ENCODE results near the gene SNU13. TPM values are rescaled to one million over a fixed set of nuclear protein-coding genes. Genes with fewer than 3 reads are reported as not detected.

The SNU13 gene
- total RNA-seq, 3 donors from 2014 or later (not counting 1 experiment from before 2014, with no cell fraction given), result 100.0 to 106 (median 101) TPM

- Mint-ChIP-seq H3K4me3 (no peak overlapping the region), H3K36me3 (peaks cover 11% of the 10 kb centered on the region), H3K4me1 (no peaks in the 10 kb centered on the region), H3K27ac (no peak overlapping the region), H3K27me3 (ENCODE audit: low read depth in 2 of 2) (no peaks in the 10 kb centered on the region), H3K9me3 (no peaks in the 10 kb centered on the region)
- H3K9me3 ChIP-seq (ENCODE audit: control insufficient read depth, insufficient read depth, low read length), result no peaks in the 10 kb centered on the region
- H3K4me1 ChIP-seq (ENCODE audit: control insufficient read depth, insufficient read depth, low read length), result no peaks in the 10 kb centered on the region
- WGBS (ENCODE audit: insufficient coverage), result 94% methylated on average over 5 of the region's 5 CpGs
- ATAC-seq (no peak), DNase-seq (no peak)
- intact Hi-C loops (cut with micrococcal nuclease), result no loop called here
- H3K36me3 ChIP-seq (ENCODE audit: control insufficient read depth, insufficient read depth, low read length), result peaks cover 86% of the 10 kb centered on the region
- TF ChIP-seq, protein P1, sequence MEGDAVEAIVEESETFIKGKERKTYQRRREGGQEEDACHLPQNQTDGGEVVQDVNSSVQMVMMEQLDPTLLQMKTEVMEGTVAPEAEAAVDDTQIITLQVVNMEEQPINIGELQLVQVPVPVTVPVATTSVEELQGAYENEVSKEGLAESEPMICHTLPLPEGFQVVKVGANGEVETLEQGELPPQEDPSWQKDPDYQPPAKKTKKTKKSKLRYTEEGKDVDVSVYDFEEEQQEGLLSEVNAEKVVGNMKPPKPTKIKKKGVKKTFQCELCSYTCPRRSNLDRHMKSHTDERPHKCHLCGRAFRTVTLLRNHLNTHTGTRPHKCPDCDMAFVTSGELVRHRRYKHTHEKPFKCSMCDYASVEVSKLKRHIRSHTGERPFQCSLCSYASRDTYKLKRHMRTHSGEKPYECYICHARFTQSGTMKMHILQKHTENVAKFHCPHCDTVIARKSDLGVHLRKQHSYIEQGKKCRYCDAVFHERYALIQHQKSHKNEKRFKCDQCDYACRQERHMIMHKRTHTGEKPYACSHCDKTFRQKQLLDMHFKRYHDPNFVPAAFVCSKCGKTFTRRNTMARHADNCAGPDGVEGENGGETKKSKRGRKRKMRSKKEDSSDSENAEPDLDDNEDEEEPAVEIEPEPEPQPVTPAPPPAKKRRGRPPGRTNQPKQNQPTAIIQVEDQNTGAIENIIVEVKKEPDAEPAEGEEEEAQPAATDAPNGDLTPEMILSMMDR (IDR thresholded peaks at IDR 0.05), result no peak
- H3K4me3 ChIP-seq (ENCODE audit: low read length), result no peak overlapping the region
- H3K27me3 ChIP-seq (ENCODE audit: control insufficient read depth, insufficient read depth, low read length), result no peaks in the 10 kb centered on the region
- H3K27ac ChIP-seq (ENCODE audit: low read length), result no peak overlapping the region
These were observed 32.1 kb downstream of the SNU13 start for GRCh38 chr22:41656556-41656955.

DNA sequence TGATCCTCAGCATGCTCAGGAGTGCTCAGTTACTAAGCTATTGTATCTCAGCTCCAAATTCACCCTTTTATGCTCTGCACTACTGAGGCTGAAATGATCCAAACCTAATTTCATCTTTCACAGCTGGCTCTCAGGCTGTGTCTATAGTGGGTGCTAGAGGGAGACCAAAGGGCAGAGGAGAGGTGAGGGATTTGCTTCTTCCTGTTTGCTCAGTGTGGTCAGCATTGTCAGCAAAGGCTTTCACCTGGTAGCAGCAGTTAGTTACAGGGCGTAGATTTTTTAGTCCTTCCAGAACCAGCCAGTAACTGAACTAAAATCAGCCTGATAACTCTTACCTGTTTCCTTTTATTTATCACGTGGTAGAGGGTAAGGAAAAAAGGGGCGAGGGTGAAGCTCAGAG, 34.3 kb downstream of the SNU13 start:
- Histone ChIP-seq H3K4me3 (ENCODE audit: low read length) (no peak overlapping the region), H3K27ac (ENCODE audit: low read length) (no peak overlapping the region), H3K4me1 (ENCODE audit: control insufficient read depth, insufficient read depth, low read length) (no peaks in the 10 kb centered on the region), H3K27me3 (ENCODE audit: control insufficient read depth, insufficient read depth, low read length) (no peaks in the 10 kb centered on the region), H3K9me3 (ENCODE audit: control insufficient read depth, insufficient read depth, low read length) (no peaks in the 10 kb centered on the region), H3K36me3 (ENCODE audit: control insufficient read depth, insufficient read depth, low read length) (peaks cover 79% of the 10 kb centered on the region)
- no peaks in the 10 kb centered on the region for H3K27me3 Mint-ChIP-seq (ENCODE audit: low read depth in 2 of 2)
- no peak overlapping the region for H3K4me3 Mint-ChIP-seq
- H3K27ac Mint-ChIP-seq, result no peak overlapping the region
- intact Hi-C loops (cut with micrococcal nuclease), result no loop called here
- no peaks in the 10 kb centered on the region for H3K9me3 Mint-ChIP-seq
- H3K36me3 Mint-ChIP-seq, result peaks cover 7% of the 10 kb centered on the region
- no peak for ATAC-seq
- DNase-seq, result no peak
- no peaks in the 10 kb centered on the region for H3K4me1 Mint-ChIP-seq
- 93% methylated on average over 3 of the region's 3 CpGs for WGBS (ENCODE audit: insufficient coverage)
- TF ChIP-seq, protein P1 (IDR thresholded peaks at IDR 0.05), result no peak

- no peak overlapping the region for H3K4me3 Mint-ChIP-seq
- H3K36me3 Mint-ChIP-seq, result peaks cover 7% of the 10 kb centered on the region
These were observed 37.8 kb downstream of the SNU13 start for GRCh38 chr22:41650821-41651220.

GRCh38 chr22:41650229-41650628, 38.4 kb downstream of the SNU13 start:
- H3K27ac Mint-ChIP-seq, result no peak overlapping the region
- intact Hi-C loops (cut with micrococcal nuclease), result no loop called here
- no peak overlapping the region for H3K4me3 Mint-ChIP-seq
- peaks cover 7% of the 10 kb centered on the region for H3K36me3 Mint-ChIP-seq
- Histone ChIP-seq H3K4me3 (ENCODE audit: low read length) (no peak overlapping the region), H3K27me3 (ENCODE audit: control insufficient read depth, insufficient read depth, low read length) (no peaks in the 10 kb centered on the region), H3K9me3 (ENCODE audit: control insufficient read depth, insufficient read depth, low read length) (no peaks in the 10 kb centered on the region), H3K4me1 (ENCODE audit: control insufficient read depth, insufficient read depth, low read length) (no peaks in the 10 kb centered on the region), H3K27ac (ENCODE audit: low read length) (no peak overlapping the region), H3K36me3 (ENCODE audit: control insufficient read depth, insufficient read depth, low read length) (peaks cover 82% of the 10 kb centered on the region)
- H3K9me3 Mint-ChIP-seq, result no peaks in the 10 kb centered on the region
- DNase-seq, result no peak
- H3K27me3 Mint-ChIP-seq (ENCODE audit: low read depth in 2 of 2), result no peaks in the 10 kb centered on the region
- TF ChIP-seq, protein P1 (IDR thresholded peaks at IDR 0.05), result no peak
- no peak for ATAC-seq
- no peaks in the 10 kb centered on the region for H3K4me1 Mint-ChIP-seq
- 95% methylated on average over 1 of the region's 1 CpG for whole genome bisulfite sequencing (ENCODE audit: insufficient coverage)

More at GRCh38 chr22:41650821-41651220, 37.8 kb downstream of the SNU13 start:
- no peak for DNase-seq
- ATAC-seq, result no peak
- Histone ChIP-seq H3K36me3 (ENCODE audit: control insufficient read depth, insufficient read depth, low read length) (peaks cover 81% of the 10 kb centered on the region), H3K4me3 (ENCODE audit: low read length) (no peak overlapping the region), H3K9me3 (ENCODE audit: control insufficient read depth, insufficient read depth, low read length) (no peaks in the 10 kb centered on the region), H3K27ac (ENCODE audit: low read length) (no peak overlapping the region), H3K4me1 (ENCODE audit: control insufficient read depth, insufficient read depth, low read length) (no peaks in the 10 kb centered on the region), H3K27me3 (ENCODE audit: control insufficient read depth, insufficient read depth, low read length) (no peaks in the 10 kb centered on the region)
- Mint-ChIP-seq H3K9me3 (no peaks in the 10 kb centered on the region), H3K27me3 (ENCODE audit: low read depth in 2 of 2) (no peaks in the 10 kb centered on the region), H3K27ac (no peak overlapping the region), H3K4me1 (no peaks in the 10 kb centered on the region)
- intact Hi-C loops (cut with micrococcal nuclease), result no loop called here
- TF ChIP-seq, protein P1 (IDR thresholded peaks at IDR 0.05), result no peak
- WGBS (ENCODE audit: insufficient coverage), result 97% methylated on average over 11 of the region's 11 CpGs

Measured in natural killer cell (primary cell).